Neuronal stem cell (in vitro differentiated cells): ENCODE results near the gene DZIP3.
"Not testable (repeated sequence)": the region's sequence is repeated elsewhere in the genome, so short reads cannot be mapped to it uniquely, and the experiment has no call there.

Source experiments
- DNase-seq: peaks from one replicate; pipeline ENCODE4 v3.0.0-alpha.2; 2013; ENCODE audit warnings: low spot score
- H2AFZ ChIP-seq: one replicate; pipeline ENCODE4 v1.6.1; 2013; ENCODE audit warnings: mild to moderate bottlenecking, low read length, inconsistent platforms
- H2AK5ac ChIP-seq: 2 replicates; pipeline ENCODE4 v1.6.1; 2013; ENCODE audit warnings: low read depth, mild to moderate bottlenecking, inconsistent platforms, low read length, moderate library complexity, mixed read lengths
- H2BK120ac ChIP-seq: 2 replicates; pipeline ENCODE4 v1.6.1; 2013; ENCODE audit warnings: low read depth, mild to moderate bottlenecking, inconsistent platforms, low read length, moderate library complexity, mixed read lengths
- H2BK12ac ChIP-seq: one replicate; pipeline ENCODE4 v1.6.1; 2013; ENCODE audit warnings: low read length, inconsistent platforms
- H2BK15ac ChIP-seq: 2 replicates; pipeline ENCODE4 v1.6.1; 2013; ENCODE audit warnings: mild to moderate bottlenecking, low read length, inconsistent platforms, mixed read lengths
- H2BK5ac ChIP-seq: one replicate; pipeline ENCODE4 v1.6.1; 2013; ENCODE audit warnings: inconsistent platforms, mild to moderate bottlenecking, low read length, moderate library complexity
- H3K14ac ChIP-seq: one replicate; pipeline ENCODE4 v1.6.1; 2013; ENCODE audit warnings: low read length, inconsistent platforms
- H3K18ac ChIP-seq: 2 replicates; pipeline ENCODE4 v1.6.1; 2013; ENCODE audit warnings: low read length, inconsistent platforms
- H3K23ac ChIP-seq: 2 replicates; pipeline ENCODE4 v1.6.1; 2013; ENCODE audit warnings: low read depth, mild to moderate bottlenecking, mixed read lengths, low read length, inconsistent platforms; ENCODE audit not compliant: poor library complexity
- H3K27ac ChIP-seq: replicated peaks from 3 replicates; pipeline ENCODE4 v1.5.1; 2013; ENCODE audit warnings: low read length, inconsistent platforms
- H3K27me3 ChIP-seq, 3 experiments: 2 replicates each; pipeline ENCODE4 v1.6.1; 2013; ENCODE audit warnings: low read length in 3 of 3, mild to moderate bottlenecking in 2 of 3, inconsistent platforms in 1 of 3, low read depth in 1 of 3, mixed read lengths in 1 of 3, moderate library complexity in 1 of 3; ENCODE audit not compliant: control insufficient read depth in 3 of 3, insufficient read depth in 3 of 3
- H3K36me3 ChIP-seq, 2 donors: replicated peaks in 1 of 2; 2 replicates each; pipeline ENCODE4 v1.6.1; 2013; ENCODE audit warnings: low read length in 2 of 2; ENCODE audit not compliant: control insufficient read depth in 2 of 2, insufficient read depth in 2 of 2
- H3K4ac ChIP-seq: 2 replicates; pipeline ENCODE4 v1.6.1; 2013; ENCODE audit warnings: inconsistent platforms, mild to moderate bottlenecking, low read length, moderate library complexity
- H3K4me1 ChIP-seq, 2 donors: 1 replicate in 1 of 2; 2 replicates in 1 of 2; pipeline ENCODE4 v1.6.1; 2013; ENCODE audit warnings: low read length in 2 of 2, low read depth in 1 of 2; ENCODE audit not compliant: control insufficient read depth in 2 of 2, insufficient read depth in 1 of 2
- H3K4me2 ChIP-seq: one replicate; pipeline ENCODE4 v1.6.1; 2013; ENCODE audit warnings: mild to moderate bottlenecking, low read length, inconsistent platforms; ENCODE audit not compliant: insufficient read depth, poor library complexity, severe bottlenecking
- H3K4me3 ChIP-seq, 2 donors: 2 replicates each; pipeline ENCODE4 v1.5.1; 2013; ENCODE audit warnings: low read length in 2 of 2, mild to moderate bottlenecking in 2 of 2, inconsistent platforms in 1 of 2, moderate library complexity in 1 of 2
- H3K79me1 ChIP-seq: one replicate; pipeline ENCODE4 v1.6.1; 2013; ENCODE audit warnings: low read depth, mild to moderate bottlenecking, inconsistent platforms, low read length, moderate library complexity
- H3K9ac ChIP-seq: one replicate; pipeline ENCODE4 v1.6.1; 2013; ENCODE audit warnings: mild to moderate bottlenecking, low read depth, low read length, inconsistent platforms; ENCODE audit not compliant: poor library complexity
- H3K9me3 ChIP-seq, 2 donors: replicated peaks in 1 of 2; 2 replicates each; pipeline versions ENCODE3 to v1.6.1; 2013; ENCODE audit warnings: low read length in 2 of 2, mild to moderate bottlenecking in 2 of 2, inconsistent platforms in 1 of 2, low read depth in 1 of 2, mixed read lengths in 1 of 2, moderate library complexity in 1 of 2; ENCODE audit not compliant: control insufficient read depth in 2 of 2, insufficient read depth in 1 of 2
- H4K8ac ChIP-seq: one replicate; pipeline ENCODE4 v1.6.1; 2013; ENCODE audit warnings: low read depth, mild to moderate bottlenecking, inconsistent platforms, low read length, moderate library complexity
- H4K91ac ChIP-seq: one replicate; pipeline ENCODE4 v1.6.1; 2013; ENCODE audit warnings: low read length, low read depth, mild to moderate bottlenecking, inconsistent platforms; ENCODE audit not compliant: poor library complexity
- WGBS, 2 donors: extraction: QIAGEN DNeasy Blood & Tissue Kit; methylation state at CpG; one replicate each; pipeline ENCODE4 v1.1.7; 2013; ENCODE audit warnings: missing lambda C conversion rate in 2 of 2, mixed read lengths in 1 of 2; ENCODE audit not compliant: insufficient read length in 2 of 2, insufficient replicate concordance in 1 of 2; ENCODE audit errors: extremely low coverage in 2 of 2; 5-methylcytosine and 5-hydroxymethylcytosine counted together

Gene DZIP3

GRCh38 chr3:108610651-108611050, 21.1 kb downstream of the DZIP3 start:
- Histone ChIP-seq H3K9ac (no peak overlapping the region), H4K91ac (no peak overlapping the region), H3K4me1 (no peaks in the 10 kb centered on the region), H4K8ac (no peak overlapping the region), H2BK120ac (no peak overlapping the region), H3K14ac (no peak overlapping the region), H2AK5ac (no peak overlapping the region), H3K27me3 (no peaks in the 10 kb centered on the region), H3K4me2 (no peak overlapping the region), H3K18ac (no peak overlapping the region), H3K23ac (no peak overlapping the region), H2AFZ (no peak overlapping the region), H3K9me3 (no peaks in the 10 kb centered on the region), H3K4me3 (no peak overlapping the region), H2BK15ac (no peak overlapping the region), H3K36me3 (peaks cover 0 to 21% of the 10 kb centered on the region in 2 donors), H3K4ac (no peak overlapping the region), H2BK12ac (no peak overlapping the region), H2BK5ac (no peak overlapping the region), H3K79me1 (no peaks in the 10 kb centered on the region), H3K27ac (no peak overlapping the region)
- WGBS, 2 donors = no CpG with 5 or more reads among the region's 1 CpG
- no peak for DNase-seq

DNA sequence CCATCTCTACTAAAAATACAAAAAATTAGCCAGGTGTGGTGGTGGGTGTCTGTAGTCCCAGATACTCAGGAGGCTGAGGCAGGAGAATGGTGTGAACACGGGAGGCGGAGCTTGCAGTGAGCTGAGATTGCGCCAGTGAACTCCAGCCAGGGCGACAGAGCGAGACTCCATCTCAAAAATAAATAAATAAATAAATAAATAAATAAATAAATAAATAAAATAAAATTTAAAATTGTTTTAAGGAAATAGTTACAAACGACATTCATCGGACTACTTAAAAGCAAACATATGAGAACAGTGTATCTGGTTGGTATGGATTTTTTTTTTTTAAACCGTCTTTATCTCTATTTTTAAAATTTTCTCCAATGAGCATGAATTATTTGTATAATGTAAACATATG, 26.6 kb downstream of the DZIP3 start:
- H4K8ac ChIP-seq, DNase-seq, H2BK15ac ChIP-seq, H3K27me3 ChIP-seq, H3K14ac ChIP-seq, H4K91ac ChIP-seq, H3K9ac ChIP-seq, H3K79me1 ChIP-seq, H3K18ac ChIP-seq, H3K4me2 ChIP-seq, H3K23ac ChIP-seq, H3K4me1 ChIP-seq, H3K4ac ChIP-seq, H3K4me3 ChIP-seq, H2BK120ac ChIP-seq, H3K27ac ChIP-seq, H3K9me3 ChIP-seq, H2BK5ac ChIP-seq, H2AK5ac ChIP-seq, H2BK12ac ChIP-seq, H2AFZ ChIP-seq: not testable (repeated sequence)
- H3K36me3 ChIP-seq = peaks cover 0 to 33% of the 10 kb centered on the region in 2 donors
- no CpG with 5 or more reads among the region's 8 CpGs for WGBS, 2 donors

DNA sequence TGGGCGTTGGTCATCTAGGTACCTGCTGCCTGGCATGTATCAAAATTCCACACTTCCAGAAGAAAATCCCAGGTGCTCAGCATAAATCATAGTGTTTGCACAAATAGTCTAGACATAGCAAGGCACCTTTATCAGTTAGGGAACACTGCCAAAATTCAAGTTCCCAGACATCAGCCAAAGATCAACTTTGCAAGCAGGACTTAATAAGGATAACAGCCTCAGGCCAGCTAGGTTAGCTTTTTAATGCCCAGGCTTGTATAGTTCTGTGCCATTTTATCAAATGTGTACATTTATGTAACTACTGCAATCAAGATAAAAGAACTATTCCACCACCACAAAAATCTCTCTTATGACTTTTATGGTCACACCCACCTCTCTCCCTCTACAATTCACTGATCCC, 30.7 kb downstream of the DZIP3 start:
- Histone ChIP-seq H3K18ac (no peak overlapping the region), H3K27ac (no peak overlapping the region), H3K4me2 (no peak overlapping the region), H3K4me3 (no peak overlapping the region), H2AFZ (no peak overlapping the region), H2BK5ac (no peak overlapping the region), H2BK15ac (no peak overlapping the region), H4K8ac (no peak overlapping the region), H4K91ac (no peak overlapping the region), H3K23ac (no peak overlapping the region), H2AK5ac (no peak overlapping the region), H3K36me3 (peaks cover 0 to 43% of the 10 kb centered on the region in 2 donors), H3K4me1 (no peaks in the 10 kb centered on the region), H2BK120ac (no peak overlapping the region), H3K9me3 (no peaks in the 10 kb centered on the region), H3K79me1 (no peaks in the 10 kb centered on the region), H3K14ac (no peak overlapping the region), H3K9ac (no peak overlapping the region), H2BK12ac (no peak overlapping the region), H3K27me3 (no peaks in the 10 kb centered on the region), H3K4ac (no peak overlapping the region)
- WGBS, 2 donors = no CpG with 5 or more reads among the region's 1 CpG
- DNase-seq = no peak

GRCh38 chr3:108623504-108623903, 34.0 kb downstream of the DZIP3 start:
- no peak overlapping the region for H2AK5ac ChIP-seq
- no peak overlapping the region for H4K91ac ChIP-seq
- no peaks in the 10 kb centered on the region for H3K4me1 ChIP-seq
- DNase-seq = no peak
- H2AFZ ChIP-seq = no peak overlapping the region
- WGBS, 2 donors = no CpG with 5 or more reads among the region's 3 CpGs
- H3K23ac ChIP-seq = peak overlapping the region; percentile 44
- H3K36me3 ChIP-seq = peaks cover 0 to 57% of the 10 kb centered on the region in 2 donors
- H3K4me2 ChIP-seq = no peak overlapping the region
- H3K27ac ChIP-seq = no peak overlapping the region
- H3K9ac ChIP-seq = no peak overlapping the region
- H3K9me3 ChIP-seq = no peaks in the 10 kb centered on the region
- H3K27me3 ChIP-seq = no peaks in the 10 kb centered on the region
- no peak overlapping the region for H4K8ac ChIP-seq
- H3K4ac ChIP-seq = no peak overlapping the region
- no peak overlapping the region for H2BK15ac ChIP-seq
- H2BK5ac ChIP-seq = no peak overlapping the region
- H3K79me1 ChIP-seq = no peaks in the 10 kb centered on the region
- H3K14ac ChIP-seq = peak overlapping the region; percentile 25
- H2BK120ac ChIP-seq = no peak overlapping the region
- no peak overlapping the region for H3K18ac ChIP-seq
- H3K4me3 ChIP-seq = no peak overlapping the region
- H2BK12ac ChIP-seq = no peak overlapping the region
